Measurements from ENCODE around the gene LRIG1.

DNA sequence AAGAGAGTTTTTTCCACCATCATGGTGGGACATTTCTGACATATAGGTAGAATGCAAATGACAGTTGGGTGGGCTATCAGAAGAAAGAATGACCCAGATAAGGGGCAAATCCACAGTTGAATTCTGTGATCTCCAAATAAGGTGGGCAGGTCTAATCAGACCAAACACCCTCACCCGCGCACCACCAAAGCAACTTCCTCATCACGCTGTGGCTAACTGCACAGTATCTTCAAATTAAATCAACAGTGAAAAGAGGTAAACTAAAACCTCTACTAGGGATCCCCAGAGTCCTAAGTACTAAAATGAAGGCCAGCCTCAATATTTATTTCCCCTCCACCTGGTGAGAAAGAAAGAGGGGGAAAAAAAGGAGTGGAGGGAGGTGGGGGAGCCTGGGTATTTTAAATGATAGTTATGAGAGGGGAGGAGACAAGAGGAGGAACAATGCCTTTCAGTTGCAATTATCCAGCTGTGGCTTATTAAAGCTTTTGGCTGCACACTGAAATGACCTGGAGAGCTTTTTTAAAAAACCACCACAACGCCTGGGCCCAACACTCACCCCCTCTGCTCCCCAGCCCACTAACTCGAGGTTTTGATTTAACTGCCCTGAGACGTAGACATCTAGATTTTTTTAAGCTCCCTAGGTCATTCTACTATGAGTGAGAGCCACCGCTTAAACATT lies 61.0 kb downstream of the LRIG1 start:
- no peak for TF ChIP-seq ZBTB7A (tag by site-specific recombination; IDR thresholded peaks at IDR 0.05; ENCODE audit: low read depth)
- TF ChIP-seq, protein P1, sequence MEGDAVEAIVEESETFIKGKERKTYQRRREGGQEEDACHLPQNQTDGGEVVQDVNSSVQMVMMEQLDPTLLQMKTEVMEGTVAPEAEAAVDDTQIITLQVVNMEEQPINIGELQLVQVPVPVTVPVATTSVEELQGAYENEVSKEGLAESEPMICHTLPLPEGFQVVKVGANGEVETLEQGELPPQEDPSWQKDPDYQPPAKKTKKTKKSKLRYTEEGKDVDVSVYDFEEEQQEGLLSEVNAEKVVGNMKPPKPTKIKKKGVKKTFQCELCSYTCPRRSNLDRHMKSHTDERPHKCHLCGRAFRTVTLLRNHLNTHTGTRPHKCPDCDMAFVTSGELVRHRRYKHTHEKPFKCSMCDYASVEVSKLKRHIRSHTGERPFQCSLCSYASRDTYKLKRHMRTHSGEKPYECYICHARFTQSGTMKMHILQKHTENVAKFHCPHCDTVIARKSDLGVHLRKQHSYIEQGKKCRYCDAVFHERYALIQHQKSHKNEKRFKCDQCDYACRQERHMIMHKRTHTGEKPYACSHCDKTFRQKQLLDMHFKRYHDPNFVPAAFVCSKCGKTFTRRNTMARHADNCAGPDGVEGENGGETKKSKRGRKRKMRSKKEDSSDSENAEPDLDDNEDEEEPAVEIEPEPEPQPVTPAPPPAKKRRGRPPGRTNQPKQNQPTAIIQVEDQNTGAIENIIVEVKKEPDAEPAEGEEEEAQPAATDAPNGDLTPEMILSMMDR (tag by site-specific recombination; IDR thresholded peaks at IDR 0.05), result no peak
- TF ChIP-seq ZNF510 (tag by site-specific recombination; IDR thresholded peaks at IDR 0.05; ENCODE audit: insufficient replicate concordance), result no peak
- TF ChIP-seq, protein P2, sequence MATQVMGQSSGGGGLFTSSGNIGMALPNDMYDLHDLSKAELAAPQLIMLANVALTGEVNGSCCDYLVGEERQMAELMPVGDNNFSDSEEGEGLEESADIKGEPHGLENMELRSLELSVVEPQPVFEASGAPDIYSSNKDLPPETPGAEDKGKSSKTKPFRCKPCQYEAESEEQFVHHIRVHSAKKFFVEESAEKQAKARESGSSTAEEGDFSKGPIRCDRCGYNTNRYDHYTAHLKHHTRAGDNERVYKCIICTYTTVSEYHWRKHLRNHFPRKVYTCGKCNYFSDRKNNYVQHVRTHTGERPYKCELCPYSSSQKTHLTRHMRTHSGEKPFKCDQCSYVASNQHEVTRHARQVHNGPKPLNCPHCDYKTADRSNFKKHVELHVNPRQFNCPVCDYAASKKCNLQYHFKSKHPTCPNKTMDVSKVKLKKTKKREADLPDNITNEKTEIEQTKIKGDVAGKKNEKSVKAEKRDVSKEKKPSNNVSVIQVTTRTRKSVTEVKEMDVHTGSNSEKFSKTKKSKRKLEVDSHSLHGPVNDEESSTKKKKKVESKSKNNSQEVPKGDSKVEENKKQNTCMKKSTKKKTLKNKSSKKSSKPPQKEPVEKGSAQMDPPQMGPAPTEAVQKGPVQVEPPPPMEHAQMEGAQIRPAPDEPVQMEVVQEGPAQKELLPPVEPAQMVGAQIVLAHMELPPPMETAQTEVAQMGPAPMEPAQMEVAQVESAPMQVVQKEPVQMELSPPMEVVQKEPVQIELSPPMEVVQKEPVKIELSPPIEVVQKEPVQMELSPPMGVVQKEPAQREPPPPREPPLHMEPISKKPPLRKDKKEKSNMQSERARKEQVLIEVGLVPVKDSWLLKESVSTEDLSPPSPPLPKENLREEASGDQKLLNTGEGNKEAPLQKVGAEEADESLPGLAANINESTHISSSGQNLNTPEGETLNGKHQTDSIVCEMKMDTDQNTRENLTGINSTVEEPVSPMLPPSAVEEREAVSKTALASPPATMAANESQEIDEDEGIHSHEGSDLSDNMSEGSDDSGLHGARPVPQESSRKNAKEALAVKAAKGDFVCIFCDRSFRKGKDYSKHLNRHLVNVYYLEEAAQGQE (tag by site-specific recombination; IDR thresholded peaks at IDR 0.05), result no peak
- TF ChIP-seq OVOL3 (tag by site-specific recombination; IDR thresholded peaks at IDR 0.05), result no peak
- TF ChIP-seq MEIS1 (CRISPR knock-in tag; IDR thresholded peaks at IDR 0.05; ENCODE audit: borderline replicate concordance), result no peak
- no peak for TF ChIP-seq ZNF391 (tag by site-specific recombination; IDR thresholded peaks at IDR 0.05; ENCODE audit: borderline replicate concordance, low read depth)
- TF ChIP-seq ZNF777 (tag by site-specific recombination; IDR thresholded peaks at IDR 0.05; ENCODE audit: borderline replicate concordance), result no peak
- TF ChIP-seq ZNF302 (tag by site-specific recombination; IDR thresholded peaks at IDR 0.05; ENCODE audit: low read depth), result no peak
- TF ChIP-seq, protein P3, sequence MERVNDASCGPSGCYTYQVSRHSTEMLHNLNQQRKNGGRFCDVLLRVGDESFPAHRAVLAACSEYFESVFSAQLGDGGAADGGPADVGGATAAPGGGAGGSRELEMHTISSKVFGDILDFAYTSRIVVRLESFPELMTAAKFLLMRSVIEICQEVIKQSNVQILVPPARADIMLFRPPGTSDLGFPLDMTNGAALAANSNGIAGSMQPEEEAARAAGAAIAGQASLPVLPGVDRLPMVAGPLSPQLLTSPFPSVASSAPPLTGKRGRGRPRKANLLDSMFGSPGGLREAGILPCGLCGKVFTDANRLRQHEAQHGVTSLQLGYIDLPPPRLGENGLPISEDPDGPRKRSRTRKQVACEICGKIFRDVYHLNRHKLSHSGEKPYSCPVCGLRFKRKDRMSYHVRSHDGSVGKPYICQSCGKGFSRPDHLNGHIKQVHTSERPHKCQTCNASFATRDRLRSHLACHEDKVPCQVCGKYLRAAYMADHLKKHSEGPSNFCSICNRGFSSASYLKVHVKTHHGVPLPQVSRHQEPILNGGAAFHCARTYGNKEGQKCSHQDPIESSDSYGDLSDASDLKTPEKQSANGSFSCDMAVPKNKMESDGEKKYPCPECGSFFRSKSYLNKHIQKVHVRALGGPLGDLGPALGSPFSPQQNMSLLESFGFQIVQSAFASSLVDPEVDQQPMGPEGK (tag by site-specific recombination; IDR thresholded peaks at IDR 0.05), result no peak
- TF ChIP-seq, protein P4, sequence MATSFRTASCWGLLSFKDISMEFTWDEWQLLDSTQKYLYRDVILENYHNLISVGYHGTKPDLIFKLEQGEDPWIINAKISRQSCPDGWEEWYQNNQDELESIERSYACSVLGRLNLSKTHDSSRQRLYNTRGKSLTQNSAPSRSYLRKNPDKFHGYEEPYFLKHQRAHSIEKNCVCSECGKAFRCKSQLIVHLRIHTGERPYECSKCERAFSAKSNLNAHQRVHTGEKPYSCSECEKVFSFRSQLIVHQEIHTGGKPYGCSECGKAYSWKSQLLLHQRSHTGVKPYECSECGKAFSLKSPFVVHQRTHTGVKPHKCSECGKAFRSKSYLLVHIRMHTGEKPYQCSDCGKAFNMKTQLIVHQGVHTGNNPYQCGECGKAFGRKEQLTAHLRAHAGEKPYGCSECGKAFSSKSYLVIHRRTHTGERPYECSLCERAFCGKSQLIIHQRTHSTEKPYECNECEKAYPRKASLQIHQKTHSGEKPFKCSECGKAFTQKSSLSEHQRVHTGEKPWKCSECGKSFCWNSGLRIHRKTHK (tag by site-specific recombination; IDR thresholded peaks at IDR 0.05), result no peak
